Amniotic epithelial cell (primary cell): ENCODE measurements around the gene PPP2CA.

Source experiments
- DNase-seq: peaks from one replicate; pipeline ENCODE4 v3.0.0-alpha.2; 2010; ENCODE audit warnings: low read depth

The PPP2CA gene

DNA sequence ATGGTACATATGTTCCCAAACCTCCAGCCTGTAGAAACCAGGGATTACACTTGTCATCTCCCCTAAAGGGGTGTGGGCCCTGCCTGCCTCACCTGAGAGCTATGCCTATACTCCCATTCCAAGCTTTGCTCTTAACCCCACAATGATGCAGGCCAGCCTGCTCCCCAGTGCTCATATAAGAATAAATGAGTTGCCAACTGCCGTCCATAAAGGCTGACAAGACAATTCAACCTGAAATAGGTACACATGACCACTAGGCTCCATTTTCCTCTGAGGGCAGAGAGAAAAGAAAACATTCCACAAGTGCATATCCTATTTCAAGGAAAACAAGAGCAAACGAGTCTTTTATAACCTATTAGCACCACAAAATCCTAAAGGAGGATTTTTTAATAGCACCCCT lies 77.6 kb downstream of the PPP2CA start:
- no peak for DNase-seq

DNA sequence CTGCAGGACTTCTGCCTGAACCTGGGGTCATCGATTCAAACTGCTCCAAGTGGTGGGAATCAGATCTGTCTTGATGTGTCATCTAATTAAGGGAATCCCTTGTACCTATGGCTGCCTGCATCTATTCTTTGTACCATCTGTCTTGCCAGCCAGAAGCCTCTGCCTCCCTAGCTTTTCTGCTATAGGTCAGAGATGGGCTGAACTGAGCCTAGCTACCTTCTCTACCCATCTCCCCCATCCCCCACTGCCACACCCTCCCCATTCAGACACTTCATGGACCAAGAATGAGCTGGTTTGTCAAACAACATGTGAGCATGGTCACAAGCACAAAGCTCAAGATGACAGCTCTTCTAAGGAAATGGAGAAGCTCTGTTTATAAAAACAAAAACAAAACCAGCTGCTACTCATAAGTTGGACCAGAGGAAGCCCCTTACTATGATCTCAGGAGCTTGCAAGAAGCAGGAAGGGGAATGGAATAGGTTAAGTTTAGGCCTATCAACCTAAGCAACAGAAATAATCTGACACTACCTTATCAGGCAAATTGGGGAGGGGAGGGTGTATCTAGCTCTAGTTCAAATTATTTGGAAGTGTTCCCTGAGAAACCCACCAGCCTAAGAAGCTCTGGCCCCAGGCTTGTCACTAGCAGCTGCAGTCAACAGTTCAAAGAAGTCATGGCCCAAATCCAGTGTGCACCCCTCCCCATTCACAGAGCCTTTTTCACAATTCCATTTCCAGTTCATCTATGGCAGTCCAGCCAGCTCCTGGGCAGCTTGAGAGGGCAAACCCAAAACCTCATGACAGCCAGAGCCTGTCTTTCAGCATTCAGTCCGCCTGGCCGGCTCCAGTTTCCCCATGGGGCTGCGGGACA lies 79.0 kb downstream of the PPP2CA start:
- no peak for DNase-seq

DNA sequence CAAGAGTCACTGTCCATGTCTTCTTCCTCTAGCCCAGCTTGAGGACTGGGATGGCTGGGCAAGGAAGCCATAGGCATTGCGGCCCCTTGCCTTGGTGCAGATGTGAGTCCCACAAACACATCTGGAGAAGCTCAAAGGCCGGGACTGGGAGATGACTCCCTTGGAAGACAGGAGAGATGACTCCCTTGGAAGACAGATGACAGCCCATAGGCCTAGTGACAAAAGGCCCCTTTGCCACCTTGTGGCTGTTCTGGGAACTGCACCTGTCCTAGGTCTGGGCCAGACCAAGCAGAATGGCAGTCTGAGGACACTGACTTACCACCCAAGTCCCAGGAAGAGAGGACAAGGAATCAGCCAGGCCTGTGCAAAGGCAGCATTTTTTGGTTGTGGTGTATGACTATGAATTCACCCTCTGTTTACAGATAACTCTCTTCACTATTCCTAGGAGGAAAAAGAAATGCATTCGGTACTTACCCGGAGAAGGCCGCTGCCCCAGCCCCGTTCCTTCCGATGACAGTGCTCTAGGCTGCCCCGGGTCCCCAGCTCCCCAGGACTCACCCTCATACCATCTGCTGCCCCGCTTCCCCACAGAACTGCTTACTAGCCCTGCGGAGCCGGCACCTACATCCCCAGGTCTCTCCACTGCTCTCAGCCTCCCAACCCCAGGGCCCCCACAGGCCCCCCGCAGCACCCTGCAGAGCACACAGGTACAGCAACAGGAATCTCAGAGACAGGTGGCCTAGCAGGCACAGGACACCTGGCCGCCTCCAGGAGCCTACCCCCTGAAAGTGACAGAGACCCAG lies 79.9 kb downstream of the PPP2CA start:
- peak; percentile 54 for DNase-seq

DNA sequence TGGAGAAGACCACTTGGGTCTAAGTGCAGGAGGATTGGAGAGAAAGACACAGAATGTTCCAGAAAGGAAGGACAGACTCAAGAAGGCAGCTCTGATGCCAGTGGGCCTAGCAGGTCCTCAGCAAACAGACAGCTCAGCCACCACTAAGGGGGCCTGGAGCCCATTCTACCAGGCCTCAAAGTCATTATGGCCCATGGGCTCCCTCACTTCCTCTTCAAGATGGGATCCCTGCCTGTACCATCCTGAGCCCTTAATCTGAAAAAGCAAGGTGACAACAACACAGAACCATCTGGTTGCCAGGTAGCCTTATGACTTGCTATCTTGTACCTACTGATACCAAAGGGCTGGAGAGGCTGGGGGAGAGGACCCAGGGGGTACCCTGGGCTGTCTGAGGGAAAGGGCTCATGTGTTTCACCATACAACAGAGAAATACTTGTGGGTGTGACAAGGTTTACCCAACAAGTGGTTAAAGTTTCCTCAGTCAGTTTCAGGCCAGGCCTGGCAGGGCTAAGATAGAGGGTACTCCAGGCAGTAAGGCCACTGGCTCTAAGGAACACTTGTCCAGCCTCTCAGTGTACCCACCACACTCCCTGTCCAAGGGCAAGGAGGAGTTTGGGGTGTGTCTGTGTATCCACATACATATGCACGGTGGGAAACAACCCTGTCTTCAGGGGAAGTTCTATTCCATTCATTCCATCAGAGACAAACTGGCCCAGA lies 80.7 kb downstream of the PPP2CA start:
- DNase-seq, result no peak
